Measurements from ENCODE around the gene UHMK1. TPM values are rescaled to one million over a fixed set of nuclear protein-coding genes. Genes with fewer than 3 reads are reported as not detected.

The UHMK1 gene
- total RNA-seq, 1 experiment from 2014 or later, result 15.8 TPM

- Histone ChIP-seq H2AFZ (ENCODE audit: low read length) (no peak overlapping the region), H3K18ac (ENCODE audit: insufficient read length, low read depth, low read length) (no peak overlapping the region), H3K27me3 (ENCODE audit: insufficient read depth, low read length) (no peaks in the 10 kb centered on the region), H2BK12ac (ENCODE audit: insufficient read length, low read depth, low read length) (no peak overlapping the region), H3K23ac (ENCODE audit: insufficient read length, low read depth, low read length) (no peak overlapping the region), H3K27ac (ENCODE audit: insufficient read length, low read depth, low read length) (no peak overlapping the region), H3K23me2 (ENCODE audit: insufficient read length, low read depth, low read length, poor library complexity, severe bottlenecking) (no peaks in the 10 kb centered on the region), H3K79me1 (ENCODE audit: insufficient read depth, low read depth, low read length, poor library complexity, severe bottlenecking) (no peaks in the 10 kb centered on the region), H3K4ac (ENCODE audit: low read depth, low read length) (no peak overlapping the region), H3K9me3 (ENCODE audit: control insufficient read depth, low read depth, low read length) (no peaks in the 10 kb centered on the region), H3K14ac (ENCODE audit: insufficient read depth, low read length) (no peak overlapping the region), H3K56ac (ENCODE audit: insufficient read length, low read depth, low read length) (no peak overlapping the region), H3K4me1 (ENCODE audit: insufficient read depth, low read length) (no peaks in the 10 kb centered on the region), H2BK15ac (ENCODE audit: low read depth, low read length) (no peak overlapping the region), H2AK5ac (ENCODE audit: insufficient read length, low read length) (no peak overlapping the region), H4K5ac (ENCODE audit: insufficient read length, low read depth, low read length) (no peak overlapping the region), H3K79me2 (ENCODE audit: insufficient read depth, low read length) (no peaks in the 10 kb centered on the region), H2BK5ac (ENCODE audit: insufficient read length, low read length) (no peak overlapping the region), H4K91ac (ENCODE audit: insufficient read length, low read depth, low read length) (no peak overlapping the region), H3T11ph (ENCODE audit: low read length) (no peak overlapping the region), H2BK20ac (ENCODE audit: low read depth, low read length, poor library complexity, severe bottlenecking) (no peak overlapping the region), H4K20me1 (ENCODE audit: control insufficient read depth, insufficient read depth, insufficient read length) (no peaks in the 10 kb centered on the region), H3K9ac (ENCODE audit: extremely low read depth, insufficient read length, low read length) (no peak overlapping the region), H4K8ac (replicated peaks; ENCODE audit: insufficient read length, low read depth, low read length) (no peak overlapping the region), H2BK120ac (ENCODE audit: low read depth, low read length, poor library complexity, severe bottlenecking) (no peak overlapping the region), H3K4me2 (ENCODE audit: insufficient read depth, insufficient read length, low read length) (no peak overlapping the region)
- H3K27me3 Mint-ChIP-seq (ENCODE audit: low read depth), result no peaks in the 10 kb centered on the region
- H3K27ac Mint-ChIP-seq, result no peak overlapping the region
- no peaks in the 10 kb centered on the region for H3K36me3 Mint-ChIP-seq (ENCODE audit: insufficient read depth in 1 of 3, low read depth in 3 of 3)
- H3K4me3 Mint-ChIP-seq, result no peak overlapping the region
- WGBS (ENCODE audit: extremely low coverage, insufficient read length, low lambda C conversion rate), result no CpG with 5 or more reads among the region's 1 CpG
- TF ChIP-seq, protein P1, sequence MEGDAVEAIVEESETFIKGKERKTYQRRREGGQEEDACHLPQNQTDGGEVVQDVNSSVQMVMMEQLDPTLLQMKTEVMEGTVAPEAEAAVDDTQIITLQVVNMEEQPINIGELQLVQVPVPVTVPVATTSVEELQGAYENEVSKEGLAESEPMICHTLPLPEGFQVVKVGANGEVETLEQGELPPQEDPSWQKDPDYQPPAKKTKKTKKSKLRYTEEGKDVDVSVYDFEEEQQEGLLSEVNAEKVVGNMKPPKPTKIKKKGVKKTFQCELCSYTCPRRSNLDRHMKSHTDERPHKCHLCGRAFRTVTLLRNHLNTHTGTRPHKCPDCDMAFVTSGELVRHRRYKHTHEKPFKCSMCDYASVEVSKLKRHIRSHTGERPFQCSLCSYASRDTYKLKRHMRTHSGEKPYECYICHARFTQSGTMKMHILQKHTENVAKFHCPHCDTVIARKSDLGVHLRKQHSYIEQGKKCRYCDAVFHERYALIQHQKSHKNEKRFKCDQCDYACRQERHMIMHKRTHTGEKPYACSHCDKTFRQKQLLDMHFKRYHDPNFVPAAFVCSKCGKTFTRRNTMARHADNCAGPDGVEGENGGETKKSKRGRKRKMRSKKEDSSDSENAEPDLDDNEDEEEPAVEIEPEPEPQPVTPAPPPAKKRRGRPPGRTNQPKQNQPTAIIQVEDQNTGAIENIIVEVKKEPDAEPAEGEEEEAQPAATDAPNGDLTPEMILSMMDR (conservative IDR thresholded peaks at IDR 0.05), result no peak
- peaks cover 4 to 7% of the 10 kb centered on the region in 2 experiments; a peak in 3 of 4 replicates for H3K4me1 Mint-ChIP-seq
- no peaks in the 10 kb centered on the region for H3K9me3 Mint-ChIP-seq
- no peak for DNase-seq
Observed at GRCh38 chr1:162550925-162551324, 53.3 kb downstream of the UHMK1 start.

Measured in H9 (cell line).